A673 (cell line): ENCODE data around the gene TTLL8. TPM values are rescaled to one million over a fixed set of nuclear protein-coding genes. Genes with fewer than 3 reads are reported as not detected.

Experiments
- BruUV-seq: library from RNA; stranded (reverse); fragments of 400-500 nt; replicated peaks from 2 replicates; lab custom pipeline; 2021; lab: Mats Ljungman, UMichigan
- CTCF ChIA-PET: fragments of 300-600 bp; sonication (Branson Sonifier 250); formaldehyde crosslinking; loops from one replicate; lab custom pipeline; 2022; ENCODE audit warnings: antibody characterized with exemption; lab: Charles Lee
- POLR2A ChIA-PET: fragments of 300-600 bp; sonication (Branson Sonifier 250); formaldehyde crosslinking; loops from one replicate; lab custom pipeline; 2022; ENCODE audit warnings: antibody characterized with exemption; ENCODE audit not compliant: low non-redundant PET; lab: Charles Lee
- DNase-seq: peaks from one replicate; pipeline ENCODE4 v3.0.0-alpha.2; 2015; ENCODE audit warnings: low spot score
- H3K27ac ChIP-seq: fragments of 200-600 bp; sonication (generic); 2 replicates; pipeline ENCODE4 v1.5.1; 2016; ENCODE audit warnings: mixed run types, low read depth, mild to moderate bottlenecking, mixed read lengths, antibody characterized with exemption, low read length; ENCODE audit not compliant: poor library complexity, severe bottlenecking
- H3K27me3 ChIP-seq: fragments of 200-600 bp; sonication (generic); replicated peaks from 2 replicates; pipeline ENCODE4 v1.6.1; 2017; ENCODE audit warnings: mixed run types, low read depth, mild to moderate bottlenecking, mixed read lengths, antibody characterized with exemption, low read length; ENCODE audit not compliant: insufficient read depth, poor library complexity
- H3K36me3 ChIP-seq: fragments of 200-600 bp; sonication (generic); 2 replicates; pipeline ENCODE4 v1.6.1; 2016; ENCODE audit warnings: mixed run types, mild to moderate bottlenecking, mixed read lengths, antibody characterized with exemption, low read length; ENCODE audit not compliant: insufficient read depth, poor library complexity, severe bottlenecking
- H3K4me1 ChIP-seq: fragments of 200-600 bp; sonication (generic); 2 replicates; pipeline ENCODE4 v1.6.1; 2017; ENCODE audit warnings: mixed run types, mild to moderate bottlenecking, mixed read lengths, antibody characterized with exemption, low read length; ENCODE audit not compliant: insufficient read depth, poor library complexity, severe bottlenecking
- H3K4me3 ChIP-seq: fragments of 200-600 bp; sonication (generic); 2 replicates; pipeline ENCODE4 v1.5.1; 2016; ENCODE audit warnings: low read depth, mixed run types, mild to moderate bottlenecking, mixed read lengths, low read length; ENCODE audit not compliant: poor library complexity, severe bottlenecking
- H3K9me3 ChIP-seq: fragments of 200-600 bp; sonication (generic); 2 replicates; pipeline ENCODE4 v1.6.1; 2016; ENCODE audit warnings: mixed run types, low read depth, mild to moderate bottlenecking, mixed read lengths, antibody characterized with exemption, low read length; ENCODE audit not compliant: poor library complexity, severe bottlenecking
- EZH2 ChIP-seq: fragments of 200-600 bp; sonication (generic); IDR thresholded peaks from 2 replicates; pipeline ENCODE4 v1.6.1; 2017; ENCODE audit warnings: borderline replicate concordance, low read depth, mild to moderate bottlenecking, mixed read lengths, antibody characterized with exemption, low read length; ENCODE audit not compliant: poor library complexity, severe bottlenecking
- intact Hi-C: fragments of 100-400 bp; cut with micrococcal nuclease; formaldehyde crosslinking; loops from one replicate; pipeline ENCODE4 v1.10.0; 2022; ENCODE audit not compliant: unreplicated experiment
- total RNA-seq: library from RNA; stranded (reverse); gene quantifications from 2 replicates; pipeline ENCODE4 v1.2.3, GENCODE V29; 2021
- TF ChIP-seq, protein P1 (sequence below): fragments of 300-800, 200-600 bp; sonication (generic); conservative IDR thresholded peaks from 2 replicates; pipeline ENCODE4 v1.5.1; 2017; ENCODE audit warnings: low read depth, mild to moderate bottlenecking, antibody characterized with exemption, low read length, moderate library complexity, mixed read lengths

TTLL8 gene
- total RNA-seq, 1 experiment from 2014 or later, result not detected

DNA sequence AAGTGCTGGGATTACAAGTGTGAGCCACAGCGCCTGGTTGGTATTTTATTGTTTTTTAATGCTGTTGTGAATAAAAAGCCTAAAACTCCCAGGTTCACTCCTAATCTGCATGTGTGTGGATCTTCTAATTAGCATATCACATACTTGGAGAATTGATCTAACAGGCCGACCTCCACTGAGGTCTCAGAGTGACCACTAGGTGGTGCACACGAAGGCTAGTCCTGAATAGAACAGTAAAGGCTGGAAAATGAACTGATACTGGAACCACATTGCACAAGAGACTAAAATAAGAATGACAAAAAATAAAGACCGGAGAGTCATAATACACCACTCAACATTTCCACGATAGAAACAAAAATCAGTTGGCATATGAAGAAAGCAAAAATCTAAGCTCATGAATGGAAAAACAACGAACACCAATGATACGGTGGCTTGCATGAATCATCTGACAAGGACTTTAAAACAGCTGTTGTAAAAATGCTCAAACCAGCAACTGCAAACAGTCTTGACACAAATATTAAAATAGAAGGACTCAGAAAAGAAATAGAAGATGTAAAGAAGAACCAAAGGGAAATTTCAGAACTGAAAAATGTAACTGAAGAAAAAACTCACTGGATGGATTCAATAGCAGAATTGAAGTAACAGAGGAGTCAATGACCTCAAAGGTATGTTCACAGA lies 78.4 kb downstream of the TTLL8 start:
- CTCF ChIA-PET, result interaction anchor here (0.6 to 1.0 kb wide), 2 partner anchors 8 to 11 kb away, joined by 3 to 7 read pairs; no protein-coding TSS in a partner anchor
- Histone ChIP-seq H3K36me3 (no peaks in the 10 kb centered on the region), H3K27me3 (peaks cover 18% of the 10 kb centered on the region), H3K4me1 (peaks cover 9% of the 10 kb centered on the region), H3K9me3 (peaks cover 8% of the 10 kb centered on the region), H3K27ac (no peak overlapping the region), H3K4me3 (no peak overlapping the region)
- DNase-seq, result peak; percentile 67
- TF ChIP-seq EZH2, result no peak
- TF ChIP-seq, protein P1, sequence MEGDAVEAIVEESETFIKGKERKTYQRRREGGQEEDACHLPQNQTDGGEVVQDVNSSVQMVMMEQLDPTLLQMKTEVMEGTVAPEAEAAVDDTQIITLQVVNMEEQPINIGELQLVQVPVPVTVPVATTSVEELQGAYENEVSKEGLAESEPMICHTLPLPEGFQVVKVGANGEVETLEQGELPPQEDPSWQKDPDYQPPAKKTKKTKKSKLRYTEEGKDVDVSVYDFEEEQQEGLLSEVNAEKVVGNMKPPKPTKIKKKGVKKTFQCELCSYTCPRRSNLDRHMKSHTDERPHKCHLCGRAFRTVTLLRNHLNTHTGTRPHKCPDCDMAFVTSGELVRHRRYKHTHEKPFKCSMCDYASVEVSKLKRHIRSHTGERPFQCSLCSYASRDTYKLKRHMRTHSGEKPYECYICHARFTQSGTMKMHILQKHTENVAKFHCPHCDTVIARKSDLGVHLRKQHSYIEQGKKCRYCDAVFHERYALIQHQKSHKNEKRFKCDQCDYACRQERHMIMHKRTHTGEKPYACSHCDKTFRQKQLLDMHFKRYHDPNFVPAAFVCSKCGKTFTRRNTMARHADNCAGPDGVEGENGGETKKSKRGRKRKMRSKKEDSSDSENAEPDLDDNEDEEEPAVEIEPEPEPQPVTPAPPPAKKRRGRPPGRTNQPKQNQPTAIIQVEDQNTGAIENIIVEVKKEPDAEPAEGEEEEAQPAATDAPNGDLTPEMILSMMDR, result peak; percentile 58
- intact Hi-C loops, result loop anchor here (5.0 kb wide), 1 partner anchor 47 kb away; no protein-coding TSS in a partner anchor
- no TSS peak for BruUV-seq
- POLR2A ChIA-PET, result no interaction called here

DNA sequence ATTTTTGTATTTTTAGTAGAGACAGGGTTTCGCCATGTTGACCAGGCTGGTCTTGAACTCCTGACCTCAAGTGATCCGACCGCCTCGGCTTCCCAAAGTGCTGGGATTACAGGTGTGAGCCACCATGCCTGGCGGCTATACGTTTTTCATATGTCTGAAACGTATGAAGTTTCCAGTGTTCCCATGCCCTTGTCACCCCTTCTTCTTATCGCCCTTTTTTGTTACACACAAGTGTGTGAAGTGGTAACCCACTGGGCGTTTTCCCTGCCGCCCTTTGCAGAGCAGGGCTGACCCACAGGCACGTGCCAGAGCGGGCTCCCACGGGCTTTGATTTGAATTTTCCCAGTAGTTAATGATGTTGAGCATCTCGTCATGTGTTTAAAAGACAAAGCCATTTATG lies 80.5 kb downstream of the TTLL8 start:
- TF ChIP-seq EZH2, result no peak
- TF ChIP-seq, protein P1, result no peak
- Histone ChIP-seq H3K4me1 (peaks cover 3% of the 10 kb centered on the region), H3K27me3 (no peaks in the 10 kb centered on the region), H3K27ac (no peak overlapping the region), H3K4me3 (no peak overlapping the region), H3K36me3 (no peaks in the 10 kb centered on the region), H3K9me3 (peaks cover 8% of the 10 kb centered on the region)
- intact Hi-C loops, result loop anchor here (5.0 kb wide), 1 partner anchor 45 kb away; no protein-coding TSS in a partner anchor
- no peak for DNase-seq
- ChIA-PET CTCF (no interaction called here), POLR2A (no interaction called here)
- no TSS peak for BruUV-seq

DNA sequence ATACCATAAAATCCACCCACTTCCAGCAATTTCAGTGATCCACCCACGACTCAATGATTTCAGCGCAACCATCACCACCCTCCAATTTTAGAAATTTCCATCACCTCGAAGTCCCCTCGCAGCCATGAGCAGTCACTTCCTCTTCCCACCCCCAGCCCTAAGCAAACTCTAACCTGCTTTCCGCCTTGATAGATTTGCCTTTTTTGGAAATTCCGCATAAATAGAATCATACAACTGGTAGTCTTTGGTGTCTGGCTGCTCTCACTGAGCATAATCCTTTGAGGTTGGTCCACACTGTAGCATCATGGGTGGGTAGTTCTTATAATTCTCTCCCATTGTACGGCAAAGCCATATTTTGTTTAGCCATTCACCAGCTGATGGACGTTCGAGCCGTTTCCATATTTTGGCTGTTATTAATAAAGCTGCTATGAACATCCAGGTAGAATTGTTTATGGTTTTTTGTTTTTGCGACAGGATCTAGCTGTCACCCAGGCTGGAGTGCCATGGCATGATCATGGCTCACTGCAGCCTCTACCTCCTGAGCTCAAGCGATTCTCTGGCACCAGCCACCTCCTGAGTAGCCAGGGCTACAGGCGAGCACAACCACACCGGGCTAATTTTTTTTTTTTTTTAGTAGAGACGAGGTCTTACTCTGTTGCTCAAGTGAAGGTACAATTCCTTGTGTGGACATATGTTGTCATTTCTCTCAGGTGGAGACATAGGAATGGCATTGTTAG lies 81.5 kb downstream of the TTLL8 start:
- DNase-seq, result peak; percentile 62
- H3K4me3 ChIP-seq, result no peak overlapping the region
- H3K36me3 ChIP-seq, result no peaks in the 10 kb centered on the region
- ChIA-PET POLR2A (interaction anchor here (0.6 kb wide), 1 partner anchor 204 kb away, joined by 3 read pairs; no protein-coding TSS in a partner anchor), CTCF (no interaction called here)
- H3K27ac ChIP-seq, result no peak overlapping the region
- H3K4me1 ChIP-seq, result peaks cover 3% of the 10 kb centered on the region
- BruUV-seq, result no TSS peak
- intact Hi-C loops, result loop anchor here (5.0 kb wide), 1 partner anchor 44 kb away; no protein-coding TSS in a partner anchor
- no peaks in the 10 kb centered on the region for H3K27me3 ChIP-seq
- peaks cover 8% of the 10 kb centered on the region for H3K9me3 ChIP-seq
- no peak for TF ChIP-seq EZH2
- TF ChIP-seq, protein P1, result no peak
